Heart right ventricle (tissue), 16 donors: Measurements from ENCODE around the gene NAPEPLD. TPM values are rescaled to one million over a fixed set of nuclear protein-coding genes. Genes with fewer than 3 reads are reported as not detected.

ENCODE experiments used
- ATAC-seq, 8 donors: fragments of 200-7000 bp; cut with Tn5 transposase; one replicate each; pipeline ENCODE4 v1.9.1; 2020; ENCODE audit warnings: mild to moderate bottlenecking in 8 of 8, moderate library complexity in 8 of 8, moderate number of reproducible peaks in 1 of 8
- DNase-seq, 2 donors: peaks; one replicate each; pipeline ENCODE4 v3.0.0-alpha.2; 2020
- H3K27ac ChIP-seq, 10 donors: fragments of 200-600 bp; sonication (generic) in 2 of 10; one replicate each; pipeline versions ENCODE4 v1.5.0 to v1.8.0; 2020 to 2022; ENCODE audit warnings: mild to moderate bottlenecking in 3 of 10
- H3K27me3 ChIP-seq, 7 donors: fragments of 200-600 bp; one replicate each; pipeline ENCODE4 v1.8.0; 2021 to 2022; ENCODE audit warnings: mild to moderate bottlenecking in 2 of 7
- H3K36me3 ChIP-seq, 9 donors: fragments of 200-600 bp; sonication (generic) in 1 of 9; one replicate each; pipeline versions ENCODE4 v1.5.0 to v1.8.0; 2020 to 2022; ENCODE audit warnings: mild to moderate bottlenecking in 2 of 9
- H3K4me1 ChIP-seq, 9 donors: fragments of 200-600 bp; sonication (generic) in 1 of 9; one replicate each; pipeline versions ENCODE4 v1.5.0 to v1.8.0; 2020 to 2022; ENCODE audit warnings: mild to moderate bottlenecking in 4 of 9
- H3K4me3 ChIP-seq, 10 donors: fragments of 200-600 bp; sonication (generic) in 2 of 10; one replicate each; pipeline versions ENCODE4 v1.5.0 to v1.8.0; 2020 to 2022; ENCODE audit warnings: mild to moderate bottlenecking in 7 of 10, moderate library complexity in 2 of 10
- H3K9me3 ChIP-seq, 11 donors: fragments of 200-600 bp in 10 of 11; sonication (generic) in 2 of 11; one replicate each; pipeline versions ENCODE4 v1.5.0 to v1.8.0; 2013 to 2022; ENCODE audit warnings: mild to moderate bottlenecking in 2 of 11, control low read depth in 1 of 11, moderate library complexity in 1 of 11
- CTCF ChIP-seq, 9 donors: fragments of 200-600 bp; sonication (generic) in 2 of 9; IDR thresholded peaks; one replicate each; pipeline versions ENCODE4 v1.5.0 to v1.8.0; 2021 to 2022; ENCODE audit warnings: antibody characterized with exemption in 9 of 9, mild to moderate bottlenecking in 5 of 9, moderate library complexity in 1 of 9
- WGBS, 2 donors: extraction: QIAGEN DNeasy Blood & Tissue Kit; methylation state at CpG; one replicate each; pipeline ENCODE4 v1.1.7; 2013; ENCODE audit warnings: inconsistent platforms in 1 of 2; 5-methylcytosine and 5-hydroxymethylcytosine counted together
- intact Hi-C, 10 donors: fragments of 100-400 bp; cut with DNase I; formaldehyde crosslinking; loops; one replicate each; pipeline versions ENCODE4 v1.11.1 to v1.14.2; 2022
- polyA plus RNA-seq, 2 donors: library from polyadenylated mRNA; stranded (reverse); fragments of 200-250 nt; gene quantifications; one replicate each; pipeline ENCODE4 v1.2.3, GENCODE V29; 2013
- total RNA-seq, 10 donors: library from RNA; stranded (reverse); fragmentation: NEBNext Ultra II Directional in 3 of 10; extraction: Animal tissue kit (Norgen Biotek cat#: 25700) in 3 of 10; gene quantifications; one replicate each; pipeline versions ENCODE4 v1.2.1 to v1.2.4, GENCODE V29; 2021 to 2023
- donor health status: Arrhythmogenic right ventricular cardiomyopathy.
- donor health status: ischemic (EF 13 %, LVEDD 7.1; RV severe dilation, severe dysfunction).
- donor health status: healthy with polysubstance abuse.
- donor health status: DM: no; HTN: yes; CAD: no.
- donor health status: DM: no; HTN: no; CAD: no.
- donor health status: ischemic (EF 25% LVEDD 6.9; RV normal size, moderate dysfunction).
- donor health status: ischemic (EF 25% LVEDD 5.7; RV mildly dilated, moderate dysfunction).
- donor health status: healthy.
- donor health status: DM: yes; HTN: yes; CAD: no.
- donor health status: Ischemic cardiomyopathy.
- donor health status: ischemic (EF 35%, LVEDD 5.7; RV mildly dilated, moderate dysfunction).
- donor health status: nonischemic (EF 11% LVEDD 7.7; RV severe dilation, severe dysfunction).
- donor health status: DM: yes; HTN: yes; CAD: no.
- donor health status: PGD.
- donor health status: ischemic (EF 29% LVEDD 5.4; RV normal size, mild dysfunction).
- donor health status: nonischemic (EF 23%, LVEDD 6.1; RV moderate dilation, normal function).

The NAPEPLD gene
- total and polyA plus RNA-seq, 12 donors = 2.1 to 11.6 (median 8.2) TPM

- Histone ChIP-seq H3K9me3 (peaks cover 0 to 2% (median 0%) of the 10 kb centered on the region in 11 donors), H3K27me3 (no peaks in the 10 kb centered on the region), H3K4me1 (no peaks in the 10 kb centered on the region), H3K36me3 (peaks cover 0 to 60% (median 11%) of the 10 kb centered on the region in 9 donors), H3K27ac (no peak overlapping the region), H3K4me3 (no peak overlapping the region)
- intact Hi-C loops = no loop called here
- ATAC-seq = no peak
- DNase-seq = no peak
- no peak for TF ChIP-seq CTCF (IDR thresholded peaks at IDR 0.05)
These were observed 31.9 kb downstream of the NAPEPLD start for GRCh38 chr7:103116991-103117390.

- TF ChIP-seq CTCF (IDR thresholded peaks at IDR 0.05) = no peak
- no peak overlapping the region for H3K27ac ChIP-seq
- no peaks in the 10 kb centered on the region for H3K4me1 ChIP-seq
- no peak for DNase-seq
- H3K4me3 ChIP-seq = no peak overlapping the region
- no peak for ATAC-seq
- peaks cover 0 to 58% (median 11%) of the 10 kb centered on the region in 9 donors for H3K36me3 ChIP-seq
- intact Hi-C loops = no loop called here
- WGBS, 2 donors = 98 to 100% methylated on average over 1 of the region's 1 CpG
- H3K9me3 ChIP-seq = peaks cover 0 to 6% (median 0%) of the 10 kb centered on the region in 11 donors
- H3K27me3 ChIP-seq = no peaks in the 10 kb centered on the region
These were observed 32.4 kb downstream of the NAPEPLD start for GRCh38 chr7:103116511-103116910.

GRCh38 chr7:103115771-103116170, 33.1 kb downstream of the NAPEPLD start:
- 99% methylated on average over 4 of the region's 4 CpGs for WGBS, 2 donors
- no peak for TF ChIP-seq CTCF (IDR thresholded peaks at IDR 0.05)

GRCh38 chr7:103114576-103115008, 34.3 kb downstream of the NAPEPLD start:
- H3K27ac ChIP-seq = no peak overlapping the region
- H3K36me3 ChIP-seq = peaks cover 0 to 51% (median 4%) of the 10 kb centered on the region in 9 donors
- no peak for TF ChIP-seq CTCF (IDR thresholded peaks at IDR 0.05)
- H3K9me3 ChIP-seq = peaks cover 0 to 17% (median 0%) of the 10 kb centered on the region in 11 donors
- H3K4me1 ChIP-seq = no peaks in the 10 kb centered on the region
- H3K27me3 ChIP-seq = no peaks in the 10 kb centered on the region
- no peak for ATAC-seq
- DNase-seq = no peak
- intact Hi-C loops = no loop called here
- 95 to 96% methylated on average over 1 of the region's 1 CpG for WGBS, 2 donors
- no peak overlapping the region for H3K4me3 ChIP-seq

More at GRCh38 chr7:103115771-103116170, 33.1 kb downstream of the NAPEPLD start:
- Histone ChIP-seq H3K27me3 (no peaks in the 10 kb centered on the region), H3K4me3 (no peak overlapping the region), H3K36me3 (peaks cover 0 to 51% (median 11%) of the 10 kb centered on the region in 9 donors), H3K4me1 (no peaks in the 10 kb centered on the region), H3K9me3 (peaks cover 0 to 13% (median 0%) of the 10 kb centered on the region in 11 donors), H3K27ac (no peak overlapping the region)
- intact Hi-C loops = no loop called here
- DNase-seq (no peak), ATAC-seq (no peak)
